HG03135 (cell line): ENCODE data around the gene SMC1B.
"Not testable (repeated sequence)": the region's sequence is repeated elsewhere in the genome, so short reads cannot be mapped to it uniquely, and the experiment has no call there.

ENCODE experiments used
- ATAC-seq: cut with Tn5 transposase; IDR thresholded peaks from one replicate; pipeline ENCODE4 v1.9.1; 2021; ENCODE audit warnings: mild to moderate bottlenecking, moderate library complexity; ENCODE audit not compliant: unreplicated experiment

The SMC1B gene

DNA sequence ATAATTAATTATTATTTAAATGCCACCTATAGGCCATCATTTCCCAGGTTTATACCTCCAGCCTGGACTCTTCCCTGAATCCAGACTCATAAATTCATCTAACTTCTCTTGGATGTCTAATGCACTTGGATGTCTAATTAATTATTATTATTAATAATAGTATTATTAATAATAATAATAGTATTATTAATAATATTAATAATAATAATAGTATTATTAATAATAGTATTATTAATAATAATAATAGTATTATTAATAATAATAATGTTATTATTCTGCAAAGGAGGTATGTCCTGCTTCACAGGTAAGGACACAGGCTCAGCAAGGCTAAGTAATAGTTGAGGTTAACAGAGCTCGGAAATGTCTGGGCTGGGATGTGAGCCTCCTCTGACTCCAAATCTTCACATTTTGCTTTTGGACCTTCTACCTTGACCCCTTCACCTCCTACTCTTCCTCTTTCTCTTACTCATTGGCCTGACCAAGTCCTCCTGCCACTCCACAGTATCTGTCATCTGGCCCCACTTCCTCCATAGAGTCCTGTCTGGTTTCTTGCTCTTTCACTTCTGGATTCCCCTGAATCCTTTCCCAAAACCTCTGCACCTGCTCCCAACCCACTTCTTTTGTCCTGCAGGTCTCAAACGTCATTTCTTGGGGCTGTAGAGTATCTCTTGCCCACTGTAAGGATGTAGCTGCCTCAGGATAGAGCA lies 8.1 kb upstream of the SMC1B start:
- no peak for ATAC-seq

- no peak for ATAC-seq
These were observed 7.1 kb upstream of the SMC1B start for GRCh38 chr22:45420539-45420938.

DNA sequence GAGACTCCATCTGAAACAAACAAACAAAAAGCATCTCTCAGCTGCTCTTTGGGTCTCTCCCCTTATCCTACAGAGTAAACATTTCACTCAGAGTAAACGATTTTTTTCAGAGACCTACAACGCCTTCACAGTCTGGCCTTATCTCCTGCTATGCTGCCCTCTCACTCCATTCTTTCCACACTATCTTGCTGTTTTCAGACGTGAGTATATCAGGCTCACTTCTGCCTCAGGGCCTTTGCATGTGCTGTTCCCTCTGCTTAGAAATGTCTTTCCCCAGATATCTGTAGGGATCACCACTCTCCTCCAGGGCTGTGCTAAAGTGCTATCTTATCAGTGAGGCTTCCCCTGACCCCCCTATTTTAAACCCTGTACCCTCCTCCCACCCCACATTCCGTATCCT lies 6.6 kb upstream of the SMC1B start:
- ATAC-seq, result no peak

GRCh38 chr22:45418770-45419138 lies 5.4 kb upstream of the SMC1B start:
- no peak for ATAC-seq

GRCh38 chr22:45418056-45418769 lies 4.8 kb upstream of the SMC1B start:
- ATAC-seq, result no peak

- ATAC-seq, result no peak
These were observed 409 bp downstream of the SMC1B start for GRCh38 chr22:45413013-45413367.

DNA sequence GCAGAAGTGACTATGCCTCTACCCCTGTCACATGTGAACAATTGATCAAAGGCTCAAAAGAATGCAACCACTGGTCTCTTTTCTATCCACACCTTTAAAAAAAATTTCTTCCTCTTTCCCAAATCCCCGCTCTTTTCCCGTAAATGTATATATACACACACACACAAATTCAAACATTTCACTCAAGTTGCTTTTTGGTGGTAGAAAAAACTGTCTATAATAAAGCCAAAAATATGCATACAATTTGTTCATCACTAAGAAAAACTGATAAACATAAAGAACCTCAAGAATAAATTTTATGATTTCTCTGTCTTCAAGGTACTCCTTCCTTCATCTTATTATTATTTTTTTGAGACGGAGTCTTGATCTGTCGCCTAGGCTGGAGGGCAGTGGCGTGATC lies 5.6 kb downstream of the SMC1B start:
- no peak for ATAC-seq

DNA sequence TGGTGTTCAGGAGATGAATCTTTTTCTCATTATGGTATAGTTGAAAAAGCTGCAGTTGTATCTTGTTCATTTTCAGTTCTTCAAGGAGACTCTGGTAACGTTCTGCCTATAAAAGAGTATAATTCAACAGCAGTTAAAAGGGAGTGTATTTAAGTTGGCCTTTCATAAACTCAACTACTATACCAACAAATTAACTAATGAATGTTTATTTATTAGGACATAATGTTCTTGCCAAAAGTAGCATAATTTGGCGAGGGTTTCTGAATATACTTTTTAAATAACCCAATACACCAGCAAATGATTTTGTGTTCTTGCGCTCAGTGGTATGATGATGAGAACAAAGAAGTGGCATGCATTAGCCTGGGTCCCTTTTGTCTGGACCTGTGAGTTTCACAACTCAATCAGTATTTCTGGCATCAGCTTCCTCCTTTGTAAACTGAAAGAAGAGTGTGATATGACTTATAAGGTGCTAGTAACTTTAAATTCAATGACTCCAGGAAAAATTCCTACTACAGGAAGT lies 10.9 kb downstream of the SMC1B start:
- ATAC-seq, result no peak

DNA sequence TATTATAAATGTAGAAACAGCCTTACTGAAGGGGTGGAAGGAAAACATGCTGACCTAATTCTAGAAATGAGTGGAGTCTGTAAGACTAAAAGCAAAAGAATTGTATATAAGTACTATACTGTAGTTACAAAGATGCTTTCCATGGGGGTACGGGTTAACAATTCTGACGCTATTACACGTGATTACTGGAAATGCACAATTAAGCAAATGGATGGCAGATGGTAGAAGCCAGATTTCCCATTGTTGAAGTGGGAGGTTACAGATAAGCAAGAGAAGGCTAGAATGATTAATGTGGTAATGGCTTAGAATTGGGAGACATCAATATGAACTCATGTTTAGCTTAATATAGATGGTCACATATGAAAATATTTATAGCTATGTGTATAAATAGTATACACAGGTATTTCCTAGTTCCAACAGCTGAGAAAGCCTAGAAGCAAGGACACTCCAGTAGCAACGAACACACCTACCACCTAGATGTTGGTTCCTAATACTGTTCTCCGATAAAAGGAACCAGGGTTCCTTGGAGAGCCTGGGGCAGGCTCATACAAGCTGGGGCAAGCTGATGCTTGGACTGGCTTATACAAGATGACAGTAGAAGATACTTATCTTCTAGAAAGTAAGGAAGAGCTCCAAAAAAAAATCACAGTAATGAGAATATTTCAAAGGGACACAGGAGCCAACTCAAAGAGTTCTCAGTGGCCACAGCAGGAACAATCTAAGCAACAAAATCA lies 13.5 kb downstream of the SMC1B start:
- no peak for ATAC-seq

GRCh38 chr22:45398214-45398613 lies 15.2 kb downstream of the SMC1B start:
- no peak for ATAC-seq

DNA sequence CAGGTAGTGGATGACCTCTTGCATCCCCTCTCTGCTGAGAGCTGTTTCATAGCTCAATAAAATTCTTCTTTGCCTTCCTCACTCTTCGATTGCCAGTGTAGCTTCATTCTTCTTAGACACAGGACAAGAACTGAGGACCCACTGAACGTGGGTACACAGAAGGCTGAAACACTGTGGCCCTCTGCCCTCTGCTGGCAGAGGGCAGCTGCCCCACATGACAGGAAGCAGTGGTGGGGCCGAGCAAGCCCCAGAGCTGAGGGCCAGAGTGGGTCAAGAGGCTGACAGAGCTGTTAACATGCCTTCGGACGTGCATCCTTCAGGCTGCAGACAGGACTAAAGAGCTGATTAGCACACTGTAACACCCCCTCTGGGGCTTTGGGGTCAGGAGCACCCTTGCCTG lies 15.6 kb downstream of the SMC1B start:
- no peak for ATAC-seq

GRCh38 chr22:45389546-45389945 lies 23.9 kb downstream of the SMC1B start:
- no peak for ATAC-seq

GRCh38 chr22:45381348-45381747 lies 32.1 kb downstream of the SMC1B start:
- no peak for ATAC-seq

DNA sequence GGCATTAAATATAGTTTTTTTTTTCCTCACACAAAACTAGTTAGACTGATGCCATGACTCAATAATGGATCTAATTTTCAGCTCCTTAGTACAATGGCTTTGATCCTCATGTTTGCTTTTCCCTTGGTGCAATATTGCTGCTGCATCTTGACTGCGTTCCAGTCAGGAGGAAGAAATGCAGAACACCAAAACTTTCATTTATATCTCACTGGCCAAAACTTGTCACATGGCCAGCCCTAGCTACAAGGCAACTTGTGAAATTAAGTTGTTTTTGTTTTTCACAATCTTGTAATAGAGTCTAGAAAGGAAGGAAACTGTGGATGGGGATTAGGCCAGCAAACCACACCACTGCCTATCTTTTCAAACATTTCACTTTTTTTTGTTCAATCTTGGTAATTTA lies 36.7 kb downstream of the SMC1B start:
- ATAC-seq, result no peak

- peak; percentile 46 for ATAC-seq
These were observed 37.4 kb downstream of the SMC1B start for GRCh38 chr22:45376009-45376408.

- not testable (repeated sequence) for ATAC-seq
These were observed 39.8 kb downstream of the SMC1B start for GRCh38 chr22:45373592-45373991.

GRCh38 chr22:45366713-45367112 lies 46.7 kb downstream of the SMC1B start:
- ATAC-seq, result no peak

GRCh38 chr22:45359627-45360026 lies 53.8 kb downstream of the SMC1B start:
- ATAC-seq, result no peak

DNA sequence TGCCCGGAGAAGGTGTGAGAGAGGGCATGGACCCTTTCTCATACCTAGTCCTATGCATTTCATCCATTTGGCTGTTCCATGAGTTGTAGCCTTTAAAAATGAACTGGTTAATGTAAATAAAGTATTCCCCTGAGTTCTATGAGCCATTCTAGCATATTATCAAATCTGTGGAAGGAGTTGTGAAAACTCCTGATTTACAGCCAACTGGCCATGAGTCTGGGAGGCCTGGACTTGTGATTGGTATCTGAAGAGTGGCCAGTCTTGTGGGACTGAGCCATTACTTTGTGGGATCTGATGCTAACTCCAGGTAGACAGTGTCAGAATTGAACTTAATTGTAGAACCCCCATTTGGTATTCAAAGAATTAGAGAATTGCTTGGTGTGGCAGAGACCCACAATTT lies 55.3 kb downstream of the SMC1B start:
- no peak for ATAC-seq

DNA sequence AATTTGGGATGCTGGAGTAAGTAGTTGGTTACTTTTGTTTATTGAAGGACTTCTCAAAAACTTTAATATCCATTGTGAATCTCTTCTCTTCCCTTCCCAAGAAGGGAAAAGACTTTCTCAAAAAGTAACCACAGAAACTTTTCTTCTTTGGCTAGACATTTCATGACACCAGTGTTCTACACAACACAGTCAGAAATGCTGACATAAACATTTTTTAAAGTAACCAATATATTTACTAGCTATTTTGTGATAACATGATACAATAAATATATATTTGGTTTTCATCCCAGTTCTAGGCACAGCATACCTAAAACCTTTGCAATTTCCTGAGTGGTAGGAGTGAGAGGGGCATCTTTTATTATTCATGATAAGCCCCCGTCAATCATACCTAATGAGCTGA lies 55.9 kb downstream of the SMC1B start:
- ATAC-seq, result no peak

GRCh38 chr22:45353786-45354185 lies 59.6 kb downstream of the SMC1B start:
- no peak for ATAC-seq

- ATAC-seq, result not testable (repeated sequence)
These were observed 60.6 kb downstream of the SMC1B start for GRCh38 chr22:45352757-45353156.
